HG02798 (cell line): ENCODE results near the gene PLCG1.

Experiments used
- ATAC-seq: cut with Tn5 transposase; IDR thresholded peaks from one replicate; pipeline ENCODE4 v1.9.1; 2021; ENCODE audit warnings: mild to moderate bottlenecking; ENCODE audit not compliant: unreplicated experiment, poor library complexity

The PLCG1 gene

DNA sequence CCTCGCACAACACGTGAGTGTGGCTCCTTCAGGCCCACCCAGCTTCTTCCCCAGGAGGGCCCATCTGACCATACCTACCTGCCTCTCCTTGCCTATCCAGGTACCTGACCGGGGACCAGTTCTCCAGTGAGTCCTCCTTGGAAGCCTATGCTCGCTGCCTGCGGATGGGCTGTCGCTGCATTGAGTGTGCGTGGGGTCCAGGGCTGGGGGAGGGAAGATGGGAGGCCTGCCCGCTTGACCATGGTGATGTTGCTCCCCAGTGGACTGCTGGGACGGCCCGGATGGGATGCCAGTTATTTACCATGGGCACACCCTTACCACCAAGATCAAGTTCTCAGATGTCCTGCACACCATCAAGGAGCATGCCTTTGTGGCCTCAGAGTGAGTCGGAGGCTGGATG, 26.5 kb downstream of the PLCG1 start:
- ATAC-seq = no peak

DNA sequence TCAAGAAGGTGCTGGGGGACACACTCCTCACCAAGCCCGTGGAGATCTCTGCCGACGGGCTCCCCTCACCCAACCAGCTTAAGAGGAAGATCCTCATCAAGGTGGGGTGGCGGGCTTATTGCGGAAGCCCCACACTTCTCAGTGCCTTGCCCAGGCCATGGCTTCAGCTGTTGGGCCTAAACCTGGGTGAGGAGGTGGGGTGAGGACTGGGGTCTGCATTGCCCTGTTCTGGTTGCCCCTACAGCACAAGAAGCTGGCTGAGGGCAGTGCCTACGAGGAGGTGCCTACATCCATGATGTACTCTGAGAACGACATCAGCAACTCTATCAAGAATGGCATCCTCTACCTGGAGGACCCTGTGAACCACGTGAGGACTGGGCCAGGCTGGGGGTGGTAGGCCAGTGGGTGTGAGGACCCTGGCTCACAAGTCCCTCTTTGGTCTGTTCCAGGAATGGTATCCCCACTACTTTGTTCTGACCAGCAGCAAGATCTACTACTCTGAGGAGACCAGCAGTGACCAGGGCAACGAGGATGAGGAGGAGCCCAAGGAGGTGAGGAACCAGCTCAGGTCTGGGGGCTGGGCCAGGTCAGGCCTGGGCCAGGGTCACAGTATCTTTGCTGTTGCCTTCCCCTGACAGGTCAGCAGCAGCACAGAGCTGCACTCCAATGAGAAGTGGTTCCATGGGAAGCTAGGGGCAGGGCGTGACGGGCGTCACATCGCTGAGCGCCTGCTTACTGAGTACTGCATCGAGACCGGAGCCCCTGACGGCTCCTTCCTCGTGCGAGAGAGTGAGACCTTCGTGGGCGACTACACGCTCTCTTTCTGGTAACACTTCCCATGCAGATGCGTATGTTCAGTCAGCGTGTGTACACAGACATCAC, 27.9 kb downstream of the PLCG1 start:
- ATAC-seq = no peak

DNA sequence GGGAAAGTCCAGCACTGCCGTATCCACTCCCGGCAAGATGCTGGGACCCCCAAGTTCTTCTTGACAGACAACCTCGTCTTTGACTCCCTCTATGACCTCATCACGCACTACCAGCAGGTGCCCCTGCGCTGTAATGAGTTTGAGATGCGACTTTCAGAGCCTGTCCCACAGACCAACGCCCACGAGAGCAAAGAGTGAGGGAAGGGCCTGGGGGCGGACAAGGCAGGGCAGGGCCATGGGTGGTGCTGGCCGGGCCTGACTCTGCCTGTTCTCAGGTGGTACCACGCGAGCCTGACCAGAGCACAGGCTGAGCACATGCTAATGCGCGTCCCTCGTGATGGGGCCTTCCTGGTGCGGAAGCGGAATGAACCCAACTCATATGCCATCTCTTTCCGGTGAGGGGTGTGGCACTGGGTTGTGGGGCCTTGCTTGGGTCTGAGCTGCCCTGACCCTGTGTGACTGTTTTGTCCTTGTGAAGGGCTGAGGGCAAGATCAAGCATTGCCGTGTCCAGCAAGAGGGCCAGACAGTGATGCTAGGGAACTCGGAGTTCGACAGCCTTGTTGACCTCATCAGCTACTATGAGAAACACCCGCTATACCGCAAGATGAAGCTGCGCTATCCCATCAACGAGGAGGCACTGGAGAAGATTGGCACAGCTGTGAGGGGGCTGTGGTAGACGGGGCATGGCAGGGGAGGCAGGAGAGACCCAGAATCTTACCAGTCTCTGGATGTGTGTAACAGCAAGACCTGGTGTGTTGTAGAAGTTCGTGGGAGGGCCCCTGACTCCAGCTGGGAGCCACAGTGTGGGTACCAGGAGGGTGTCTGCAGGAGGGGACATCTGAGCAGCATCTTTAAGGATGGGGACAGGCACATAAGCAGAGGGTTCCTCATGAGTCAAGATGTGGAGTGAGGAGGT, 29.1 kb downstream of the PLCG1 start:
- ATAC-seq = no peak

DNA sequence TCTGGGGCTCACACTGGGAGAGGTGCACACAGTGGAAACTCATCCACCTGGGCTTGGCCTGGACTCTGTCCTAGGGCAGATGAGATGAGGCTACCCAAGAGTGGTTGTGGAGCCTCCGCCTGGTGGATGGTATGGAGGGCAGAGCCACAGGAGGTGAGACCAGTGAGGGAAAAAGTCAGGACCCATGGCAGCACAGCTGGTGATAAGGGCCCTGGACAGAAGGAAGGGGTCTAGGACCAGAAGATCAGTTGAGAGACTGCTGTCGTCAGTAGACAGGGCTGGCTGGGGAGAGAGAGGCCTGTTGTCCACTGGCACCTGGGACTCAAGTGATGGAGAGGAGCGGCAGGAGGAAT, 29.8 kb downstream of the PLCG1 start:
- no peak for ATAC-seq

DNA sequence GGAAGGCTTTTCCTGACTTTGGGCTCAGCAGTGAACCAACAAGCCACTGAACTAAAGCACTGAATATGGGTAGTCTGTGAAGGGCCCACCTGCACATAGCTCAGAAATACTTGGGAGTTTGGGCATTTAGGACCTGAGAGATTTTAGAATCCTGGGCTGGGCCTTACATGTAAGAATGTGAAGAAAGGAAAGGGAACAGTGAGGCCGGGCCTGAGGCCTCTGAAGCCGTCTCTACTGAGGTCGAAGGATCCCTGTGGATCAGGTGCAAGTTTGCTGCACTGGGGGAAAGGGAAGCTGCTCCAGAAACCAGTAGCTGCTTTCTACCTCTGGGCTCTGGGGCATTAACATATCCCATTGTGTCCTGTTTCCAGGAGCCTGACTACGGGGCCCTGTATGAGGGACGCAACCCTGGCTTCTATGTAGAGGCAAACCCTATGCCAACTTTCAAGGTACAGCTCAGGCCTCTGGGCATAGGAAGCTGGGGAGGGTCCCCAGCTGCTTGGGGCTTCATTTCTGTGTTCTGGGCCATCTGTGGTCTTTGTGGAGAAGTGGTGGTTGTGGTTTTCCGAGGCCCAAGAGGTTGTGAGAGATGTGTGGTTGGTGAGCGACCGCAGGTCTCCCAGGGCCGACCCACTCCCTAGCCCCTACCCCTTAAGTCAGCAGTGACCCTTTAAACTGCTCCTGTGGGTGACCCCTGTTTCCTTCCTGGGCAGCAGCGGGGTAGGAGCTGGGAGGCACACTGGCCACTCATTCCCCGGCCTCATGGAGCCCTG, 30.3 kb downstream of the PLCG1 start:
- peak; percentile 43 for ATAC-seq

DNA sequence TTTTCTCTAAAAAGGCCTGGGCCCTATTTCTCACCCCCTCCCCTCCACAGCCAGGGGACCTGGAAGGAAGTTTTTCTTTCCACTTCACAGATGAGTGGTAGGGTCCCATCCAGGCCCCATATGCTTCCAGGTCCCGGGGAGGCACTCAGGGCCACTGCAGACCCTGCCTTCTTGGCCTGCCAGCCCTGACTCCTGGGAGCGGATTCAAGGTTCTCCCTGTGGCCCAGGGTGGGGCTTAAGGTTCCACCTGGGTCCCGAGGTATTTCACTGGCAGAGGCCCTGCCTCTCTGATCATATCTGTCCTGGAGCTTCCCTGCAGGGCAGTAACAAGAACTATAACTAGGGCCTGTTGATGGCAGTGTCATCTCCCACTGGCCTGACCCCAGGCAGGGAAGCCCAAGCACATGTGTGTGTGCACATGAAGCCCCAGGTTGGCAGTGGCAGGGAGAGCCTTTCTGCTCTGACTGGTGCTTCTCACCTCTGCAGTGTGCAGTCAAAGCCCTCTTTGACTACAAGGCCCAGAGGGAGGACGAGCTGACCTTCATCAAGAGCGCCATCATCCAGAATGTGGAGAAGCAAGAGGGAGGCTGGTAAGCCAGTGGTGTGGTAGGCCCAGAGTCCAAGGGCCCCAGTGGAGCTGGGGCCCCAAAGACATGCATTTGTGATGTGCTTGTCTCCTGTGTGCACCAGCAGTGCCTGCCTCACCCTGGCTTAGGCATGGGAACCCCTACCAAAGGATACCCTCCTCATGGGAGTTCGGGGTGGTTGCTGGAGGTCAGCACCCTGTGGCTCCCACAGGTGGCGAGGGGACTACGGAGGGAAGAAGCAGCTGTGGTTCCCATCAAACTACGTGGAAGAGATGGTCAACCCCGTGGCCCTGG, 31.2 kb downstream of the PLCG1 start:
- no peak for ATAC-seq

DNA sequence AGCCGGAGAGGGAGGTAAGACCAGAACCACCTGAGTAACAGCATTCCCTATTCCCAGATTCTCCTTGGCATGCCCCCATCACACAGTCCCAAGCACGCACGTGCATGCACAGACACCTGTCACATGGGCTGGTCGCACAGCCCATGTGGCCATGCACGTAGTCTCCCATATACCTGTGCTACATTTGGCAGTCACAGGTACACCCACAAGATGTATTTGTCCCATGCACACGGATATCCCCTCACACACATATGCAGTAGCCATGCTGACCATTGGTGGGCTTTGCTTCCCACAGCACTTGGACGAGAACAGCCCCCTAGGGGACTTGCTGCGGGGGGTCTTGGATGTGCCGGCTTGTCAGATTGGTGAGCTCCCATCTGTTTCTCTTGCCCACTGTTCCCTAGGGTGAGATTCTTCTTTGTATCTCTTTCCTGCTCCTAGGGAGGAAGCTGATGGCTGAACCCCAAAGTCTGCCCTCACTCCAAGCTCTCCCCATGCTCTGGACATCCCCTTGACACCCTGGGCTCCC, 31.9 kb downstream of the PLCG1 start:
- ATAC-seq = no peak

DNA sequence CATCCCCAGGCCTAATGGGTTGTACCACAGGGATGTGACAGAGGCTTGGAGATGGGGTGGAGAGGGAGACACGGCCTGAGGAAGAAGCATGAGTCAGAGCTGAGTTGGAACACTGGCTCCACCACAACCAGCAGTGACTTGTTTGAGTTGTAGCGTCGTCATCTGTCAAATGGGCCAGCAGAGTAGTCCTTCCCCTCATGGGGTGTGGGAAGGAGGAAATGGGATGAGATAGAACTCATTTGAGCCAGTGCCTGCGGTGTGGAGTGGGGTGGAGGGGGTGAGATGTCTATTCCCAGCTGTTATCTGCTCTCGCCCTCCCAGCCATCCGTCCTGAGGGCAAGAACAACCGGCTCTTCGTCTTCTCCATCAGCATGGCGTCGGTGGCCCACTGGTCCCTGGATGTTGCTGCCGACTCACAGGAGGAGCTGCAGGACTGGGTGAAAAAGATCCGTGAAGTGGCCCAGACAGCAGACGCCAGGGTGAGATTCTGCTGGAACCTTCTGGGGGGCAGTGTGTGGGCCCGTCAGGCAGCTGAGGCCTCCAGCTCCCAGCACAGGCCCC, 32.5 kb downstream of the PLCG1 start:
- no peak for ATAC-seq

DNA sequence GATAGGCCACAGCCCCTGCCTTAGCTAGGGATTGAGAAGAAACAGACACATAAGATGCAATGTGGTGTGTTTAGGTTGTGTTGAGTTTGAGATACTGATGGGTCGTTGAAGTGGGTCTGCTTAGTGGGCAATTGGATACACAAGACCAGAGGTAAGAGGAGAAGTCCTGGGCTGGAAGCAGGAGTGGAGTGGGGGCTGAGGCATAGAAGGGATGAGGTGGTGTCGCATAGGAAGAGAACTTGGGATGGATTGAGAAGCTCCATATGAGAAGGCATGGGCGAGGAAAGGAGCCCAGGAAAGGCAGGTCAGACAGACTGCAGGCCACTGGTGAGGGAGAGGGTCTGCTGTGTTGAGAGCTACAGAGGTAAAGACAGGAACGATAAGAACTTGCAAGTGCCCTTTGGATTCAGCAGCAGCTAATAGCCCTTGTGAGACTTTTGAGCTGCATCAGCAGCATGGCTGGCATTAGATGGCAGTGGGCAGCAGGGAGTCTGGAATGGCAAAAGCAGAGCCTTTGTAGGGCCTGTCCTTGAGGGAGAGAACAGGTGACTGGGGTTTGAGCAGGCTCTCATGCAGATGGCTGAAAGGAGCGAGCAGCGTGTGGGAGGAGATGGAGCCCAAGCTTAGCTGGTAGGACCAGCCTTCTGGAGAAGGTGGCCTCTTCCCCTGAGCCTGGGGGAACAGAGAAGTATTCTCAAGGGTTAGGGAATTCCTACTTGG, 33.2 kb downstream of the PLCG1 start:
- no peak for ATAC-seq

DNA sequence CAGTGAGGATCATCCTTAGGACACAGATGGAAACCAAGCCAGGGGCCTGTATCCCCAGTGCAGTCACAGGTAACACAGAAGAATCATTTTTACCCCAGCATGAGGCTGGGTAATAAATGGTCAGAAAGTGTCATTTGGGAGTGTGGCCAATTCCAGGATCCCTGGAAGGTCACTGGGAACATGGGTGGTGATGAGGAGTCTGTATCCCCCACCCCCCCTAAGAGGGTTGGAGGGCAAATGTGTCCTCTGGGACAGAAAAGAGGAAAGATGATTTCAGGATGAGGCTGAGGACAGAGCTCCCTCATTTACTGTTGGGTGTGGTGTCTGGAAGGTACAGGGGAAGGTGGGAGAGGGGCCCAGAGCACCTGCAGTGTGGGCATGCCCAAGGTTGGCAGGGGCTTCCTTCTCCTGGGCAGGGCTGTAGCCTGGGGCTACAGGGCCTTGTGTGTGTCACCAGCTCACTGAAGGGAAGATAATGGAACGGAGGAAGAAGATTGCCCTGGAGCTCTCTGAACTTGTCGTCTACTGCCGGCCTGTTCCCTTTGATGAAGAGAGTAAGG, 34.5 kb downstream of the PLCG1 start:
- no peak for ATAC-seq

DNA sequence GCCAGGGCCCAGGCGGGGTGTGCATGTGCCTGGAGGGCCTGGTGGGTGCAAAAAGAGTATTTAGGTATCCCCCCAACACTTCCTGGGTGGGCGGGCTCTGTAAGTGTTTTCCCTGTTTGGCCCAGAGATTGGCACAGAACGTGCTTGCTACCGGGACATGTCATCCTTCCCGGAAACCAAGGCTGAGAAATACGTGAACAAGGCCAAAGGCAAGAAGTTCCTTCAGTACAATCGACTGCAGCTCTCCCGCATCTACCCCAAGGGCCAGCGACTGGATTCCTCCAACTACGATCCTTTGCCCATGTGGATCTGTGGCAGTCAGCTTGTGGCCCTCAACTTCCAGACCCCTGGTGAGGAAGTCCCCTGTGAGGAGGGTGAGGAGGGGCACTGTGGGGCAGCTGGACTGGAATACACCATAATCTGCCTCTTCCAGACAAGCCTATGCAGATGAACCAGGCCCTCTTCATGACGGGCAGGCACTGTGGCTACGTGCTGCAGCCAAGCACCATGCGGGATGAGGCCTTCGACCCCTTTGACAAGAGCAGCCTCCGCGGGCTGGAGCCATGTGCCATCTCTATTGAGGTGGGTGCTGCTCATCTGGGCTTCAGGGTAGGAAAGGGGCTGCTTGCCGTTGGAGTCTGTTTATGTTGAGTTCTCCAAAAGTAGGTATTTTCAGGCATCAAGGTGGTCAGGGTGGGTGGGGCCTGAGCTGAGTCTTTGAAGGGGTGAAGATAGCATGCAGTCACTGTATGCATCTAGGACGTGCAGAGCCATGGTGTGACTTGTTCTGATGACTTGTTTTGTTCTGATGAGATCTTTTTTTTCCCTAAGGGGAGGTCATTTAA, 35.2 kb downstream of the PLCG1 start:
- ATAC-seq = no peak

DNA sequence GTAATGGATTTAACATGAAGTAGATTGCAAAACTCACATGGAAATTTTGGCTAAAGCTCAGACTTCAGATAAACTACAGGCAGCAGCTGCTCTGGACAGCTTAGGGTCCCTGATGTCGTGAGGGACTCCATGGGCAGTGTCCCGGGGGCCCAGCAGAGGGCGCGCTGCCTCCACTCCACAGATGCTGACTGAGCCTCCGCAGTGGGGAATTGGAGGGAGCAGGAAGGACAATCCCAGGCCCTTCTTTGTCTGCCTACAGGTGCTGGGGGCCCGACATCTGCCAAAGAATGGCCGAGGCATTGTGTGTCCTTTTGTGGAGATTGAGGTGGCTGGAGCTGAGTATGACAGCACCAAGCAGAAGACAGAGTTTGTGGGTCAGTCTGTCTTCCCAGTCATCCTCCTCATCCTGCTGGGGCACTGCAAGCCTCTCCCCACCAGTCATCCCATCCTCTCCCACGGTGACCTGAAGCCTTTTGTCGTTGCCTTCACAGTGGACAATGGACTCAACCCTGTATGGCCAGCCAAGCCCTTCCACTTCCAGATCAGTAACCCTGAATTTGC, 35.9 kb downstream of the PLCG1 start:
- ATAC-seq = peak; percentile 61

DNA sequence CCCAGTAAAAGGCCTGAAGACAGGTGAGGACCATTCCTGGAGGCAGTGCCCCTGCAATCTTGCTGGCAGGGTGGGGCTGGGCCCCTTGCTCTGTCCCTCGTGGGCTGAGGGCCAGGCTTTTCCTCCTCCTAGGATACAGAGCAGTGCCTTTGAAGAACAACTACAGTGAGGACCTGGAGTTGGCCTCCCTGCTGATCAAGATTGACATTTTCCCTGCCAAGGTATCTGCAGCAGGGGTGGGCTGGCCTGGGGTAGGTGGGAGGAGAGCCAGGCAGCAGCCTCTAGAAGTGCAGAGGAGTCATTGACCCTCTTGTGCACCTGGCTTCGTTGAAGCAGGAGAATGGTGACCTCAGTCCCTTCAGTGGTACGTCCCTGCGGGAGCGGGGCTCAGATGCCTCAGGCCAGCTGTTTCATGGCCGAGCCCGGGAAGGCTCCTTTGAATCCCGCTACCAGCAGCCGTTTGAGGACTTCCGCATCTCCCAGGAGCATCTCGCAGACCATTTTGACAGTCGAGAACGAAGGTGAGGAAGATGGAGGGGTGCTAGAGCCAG, 36.5 kb downstream of the PLCG1 start:
- no peak for ATAC-seq

DNA sequence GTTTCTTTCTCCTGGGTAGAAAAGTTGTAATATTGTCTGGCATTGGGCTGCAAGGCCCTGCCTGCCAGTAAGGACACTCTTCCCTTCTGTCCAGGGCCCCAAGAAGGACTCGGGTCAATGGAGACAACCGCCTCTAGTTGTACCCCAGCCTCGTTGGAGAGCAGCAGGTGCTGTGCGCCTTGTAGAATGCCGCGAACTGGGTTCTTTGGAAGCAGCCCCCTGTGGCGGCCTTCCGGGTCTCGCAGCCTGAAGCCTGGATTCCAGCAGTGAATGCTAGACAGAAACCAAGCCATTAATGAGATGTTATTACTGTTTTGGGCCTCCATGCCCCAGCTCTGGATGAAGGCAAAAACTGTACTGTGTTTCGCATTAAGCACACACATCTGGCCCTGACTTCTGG, 37.0 kb downstream of the PLCG1 start:
- ATAC-seq = no peak

DNA sequence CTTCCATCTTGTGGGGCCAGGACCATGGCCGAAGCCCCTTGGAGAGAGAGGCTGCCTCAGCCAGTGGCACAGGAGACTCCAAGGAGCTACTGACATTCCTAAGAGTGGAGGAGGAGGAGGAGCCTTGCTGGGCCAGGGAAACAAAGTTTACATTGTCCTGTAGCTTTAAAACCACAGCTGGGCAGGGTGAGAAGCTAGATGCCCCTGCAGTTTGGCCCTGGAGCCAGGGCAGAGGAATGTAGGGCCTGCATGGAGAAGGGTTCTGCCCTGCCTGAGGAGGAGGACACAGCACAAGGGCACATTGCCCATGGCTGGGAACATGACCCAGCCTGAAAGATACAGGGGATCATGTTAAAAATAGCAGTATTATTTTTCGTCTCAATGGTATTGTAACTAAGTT, 37.4 kb downstream of the PLCG1 start:
- ATAC-seq = no peak

DNA sequence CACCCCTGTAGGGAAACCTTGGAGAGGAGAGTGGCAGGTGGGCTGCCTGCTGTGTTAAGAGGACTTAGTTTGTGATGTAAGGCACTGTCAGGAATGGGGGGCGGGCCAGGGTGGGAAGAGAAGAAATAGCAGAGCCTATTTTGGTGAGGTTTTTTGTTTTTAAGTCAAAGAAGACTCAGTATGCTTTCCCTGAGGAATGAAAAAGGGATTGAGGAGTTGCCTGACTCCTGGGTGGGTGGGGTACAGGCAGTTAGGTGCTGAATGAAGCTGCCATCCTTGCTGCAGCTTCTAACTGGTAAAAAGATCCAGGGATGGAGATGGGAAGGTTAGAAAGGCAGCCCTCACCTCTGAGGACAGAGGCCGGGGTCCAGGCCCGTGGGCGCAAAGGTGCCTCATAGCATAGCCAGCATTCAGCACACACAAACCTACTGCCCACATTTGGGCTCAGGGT, 37.9 kb downstream of the PLCG1 start:
- no peak for ATAC-seq
